RCC 7860 (cell line): ENCODE data around the gene MYBL2.
"Not testable (repeated sequence)": the region's sequence is repeated elsewhere in the genome, so short reads cannot be mapped to it uniquely, and the experiment has no call there.

Experiments
- DNase-seq: peaks from one replicate; pipeline ENCODE4 v3.0.0-alpha.2; 2015; ENCODE audit warnings: low spot score
- FAIRE-seq: peaks from 2 replicates; lab custom pipeline; 2012; peaks lifted over from hg19 to GRCh38; lab: Jason Lieb, UNC

Gene MYBL2

GRCh38 chr20:43749734-43750294, 82.9 kb downstream of the MYBL2 start:
- FAIRE-seq (no peak), DNase-seq (peak; percentile 25)

GRCh38 chr20:43750774-43751166, 83.9 kb downstream of the MYBL2 start:
- no peak for FAIRE-seq
- no peak for DNase-seq

- FAIRE-seq (no peak), DNase-seq (peak; percentile 76)
These were observed 84.5 kb downstream of the MYBL2 start for GRCh38 chr20:43751167-43752050.

- no peak for FAIRE-seq
These were observed 85.1 kb downstream of the MYBL2 start for GRCh38 chr20:43752051-43752360.

GRCh38 chr20:43752561-43753301, 85.8 kb downstream of the MYBL2 start:
- FAIRE-seq (peak; percentile 91), DNase-seq (peak; percentile 95)

More at GRCh38 chr20:43752051-43752360, 85.1 kb downstream of the MYBL2 start:
- DNase-seq: no peak

- no peak for FAIRE-seq
These were observed 88.5 kb downstream of the MYBL2 start for GRCh38 chr20:43755390-43755789.

GRCh38 chr20:43755851-43756250, 88.9 kb downstream of the MYBL2 start:
- DNase-seq: peak; percentile 45

More at GRCh38 chr20:43755390-43755789, 88.5 kb downstream of the MYBL2 start:
- no peak for DNase-seq

GRCh38 chr20:43757888-43758287, 91.0 kb downstream of the MYBL2 start:
- peak; percentile 9 for DNase-seq
- FAIRE-seq: not testable (repeated sequence)

More at GRCh38 chr20:43755851-43756250, 88.9 kb downstream of the MYBL2 start:
- no peak for FAIRE-seq

- FAIRE-seq: no peak
- no peak for DNase-seq
These were observed 94.7 kb downstream of the MYBL2 start for GRCh38 chr20:43761386-43762340.

GRCh38 chr20:43762911-43763310, 96.0 kb downstream of the MYBL2 start:
- FAIRE-seq (no peak), DNase-seq (no peak)

- FAIRE-seq: no peak
- no peak for DNase-seq
These were observed 99.0 kb downstream of the MYBL2 start for GRCh38 chr20:43765916-43766315.
